ENCODE data around the gene TMEM255A.
A peak's percentile ranks its signal among the peaks of the same experiment; 100 is the strongest.
"Not testable (repeated sequence)": the region's sequence is repeated elsewhere in the genome, so short reads cannot be mapped to it uniquely, and the experiment has no call there.

TMEM255A gene

GRCh38 chrX:120310861-120311726 is at the start of gene TMEM255A:
TSS of gene TMEM255A (minus strand) at chrX:120311461. CDS start at chrX:120311309, 152 bp downstream.
- ChIA-PET POLR2A (ENCODE audit: low non-redundant PET) (no interaction called here), CTCF (interaction anchor here (0.5 to 1.2 kb wide), 3 partner anchors 36 to 1163 kb away, joined by 3 to 4 read pairs (median 4); no protein-coding TSS in a partner anchor)
- H3K27ac ChIP-seq: peak within 1 kb of the TSS; percentile 61
- no peak for DNase-seq (ENCODE audit: low spot score)
- no peak for TF ChIP-seq CTCF (conservative IDR thresholded peaks at IDR 0.05; ENCODE audit: low read depth)

GRCh38 chrX:120358737-120359456 is 47.6 kb upstream of the TMEM255A start:
- ChIA-PET POLR2A (ENCODE audit: low non-redundant PET) (no interaction called here), CTCF (no interaction called here)
- TF ChIP-seq CTCF (conservative IDR thresholded peaks at IDR 0.05; ENCODE audit: low read depth): no peak
- peak; percentile 59 for DNase-seq (ENCODE audit: low spot score)
- no peak overlapping the region for H3K27ac ChIP-seq

- POLR2A ChIA-PET (ENCODE audit: low non-redundant PET): no interaction called here
- H3K27ac ChIP-seq: no peak overlapping the region
- no peak for TF ChIP-seq CTCF (conservative IDR thresholded peaks at IDR 0.05; ENCODE audit: low read depth)
- CTCF ChIA-PET: no interaction called here
- DNase-seq (ENCODE audit: low spot score): no peak
These were observed 45.9 kb upstream of the TMEM255A start for GRCh38 chrX:120357186-120357585.

GRCh38 chrX:120356084-120356483 is 44.8 kb upstream of the TMEM255A start:
- ChIA-PET CTCF (no interaction called here), POLR2A (ENCODE audit: low non-redundant PET) (no interaction called here)
- H3K27ac ChIP-seq: no peak overlapping the region

GRCh38 chrX:120350450-120351138 is 39.3 kb upstream of the TMEM255A start:
- POLR2A ChIA-PET (ENCODE audit: low non-redundant PET): no interaction called here
- no peak for TF ChIP-seq CTCF (conservative IDR thresholded peaks at IDR 0.05; ENCODE audit: low read depth)
- no peak overlapping the region for H3K27ac ChIP-seq
- CTCF ChIA-PET: interaction anchor here (0.7 kb wide), 1 partner anchor 130 kb away, joined by 3 read pairs; no protein-coding TSS in a partner anchor
- DNase-seq (ENCODE audit: low spot score): no peak

More at GRCh38 chrX:120356084-120356483, 44.8 kb upstream of the TMEM255A start:
- TF ChIP-seq CTCF (conservative IDR thresholded peaks at IDR 0.05; ENCODE audit: low read depth): no peak
- DNase-seq (ENCODE audit: low spot score): no peak

- POLR2A ChIA-PET (ENCODE audit: low non-redundant PET); CTCF ChIA-PET; H3K27ac ChIP-seq; DNase-seq (ENCODE audit: low spot score): not testable (repeated sequence)
These were observed 33.3 kb upstream of the TMEM255A start for GRCh38 chrX:120344566-120344965.
